LNCAP (cell line): ENCODE results near the gene TGM1.
A peak's percentile ranks its signal among the peaks of the same experiment; 100 is the strongest.

ENCODE experiments used
- CTCF ChIP-seq: fragments of 450-650 bp; IDR thresholded peaks from 2 replicates; pipeline ENCODE4 v1.5.1; 2017; ENCODE audit warnings: mild to moderate bottlenecking

Gene TGM1

GRCh38 chr14:24271134-24271833 is 8.3 kb upstream of the TGM1 start, which contains the start of gene RABGGTA:
Gene RABGGTA, minus strand, starts transcription at chr14:24271597. Its CDS starts 482 bp downstream, at chr14:24271115.
- TF ChIP-seq CTCF = peak; percentile 76

DNA sequence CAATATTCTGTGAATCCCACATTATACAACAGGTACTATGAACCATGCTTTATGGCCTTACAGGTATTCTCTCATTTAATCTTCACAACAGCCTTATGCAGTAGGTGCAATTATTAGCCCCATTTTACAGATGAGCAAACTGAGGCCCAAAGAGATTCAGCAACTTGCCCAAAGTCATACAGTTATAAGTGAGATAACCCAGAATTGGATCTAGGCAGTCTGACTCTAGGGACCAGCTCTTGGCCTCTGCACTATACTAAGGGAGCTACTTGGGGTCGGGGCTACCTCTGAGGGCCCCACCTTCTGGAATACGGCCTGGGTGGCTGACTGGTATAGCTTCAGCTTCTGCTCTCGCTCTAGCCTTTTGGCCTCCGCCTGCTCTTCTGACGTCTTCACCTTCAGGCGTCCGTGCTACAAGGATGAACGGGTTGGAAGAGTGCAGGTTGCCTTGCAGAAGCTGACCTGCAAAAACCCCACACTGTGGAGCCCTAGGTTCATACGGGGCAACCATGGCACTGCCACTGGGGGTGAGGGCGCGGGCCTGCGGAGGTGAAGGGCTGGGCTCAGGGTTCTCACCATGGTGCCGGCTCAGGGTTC is 7.7 kb upstream of the TGM1 start:
- TF ChIP-seq CTCF = no peak

DNA sequence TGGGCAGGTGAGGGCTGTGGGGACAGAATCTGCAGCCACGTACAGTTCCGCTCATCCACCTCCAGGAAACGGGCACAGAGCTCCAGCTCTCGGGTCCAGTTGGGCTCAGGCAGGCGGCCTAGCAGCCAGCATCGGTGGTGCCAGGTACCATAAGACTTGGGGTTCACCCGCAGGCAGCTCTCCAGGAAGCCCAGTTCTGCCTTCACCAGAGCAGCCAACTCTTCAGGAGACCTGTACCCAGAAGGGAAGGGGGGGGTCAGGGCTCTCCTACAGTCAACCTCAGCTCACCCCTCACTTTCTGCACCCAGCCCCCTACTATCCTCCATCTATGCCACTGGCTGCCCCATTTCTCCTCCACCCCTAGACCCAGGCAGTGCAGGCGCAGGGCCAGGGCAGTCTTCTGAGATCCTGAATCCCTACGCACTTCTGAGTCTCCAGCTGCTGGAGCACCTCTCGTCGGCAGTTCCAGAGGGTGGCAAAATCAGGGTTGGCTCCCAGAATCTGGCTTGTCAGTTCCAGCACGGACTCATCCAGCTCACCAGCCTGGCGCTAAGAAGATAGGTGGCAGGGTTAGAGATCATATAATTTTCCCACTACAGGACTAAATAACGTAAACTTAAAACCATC is 7.0 kb upstream of the TGM1 start:
- TF ChIP-seq CTCF = no peak

GRCh38 chr14:24269368-24269767 is 6.4 kb upstream of the TGM1 start:
- no peak for TF ChIP-seq CTCF

- TF ChIP-seq CTCF = no peak
Observed at GRCh38 chr14:24268225-24268624, 5.2 kb upstream of the TGM1 start.

GRCh38 chr14:24267516-24267915 is 4.5 kb upstream of the TGM1 start:
- TF ChIP-seq CTCF = no peak

GRCh38 chr14:24266344-24267244 is 3.6 kb upstream of the TGM1 start:
- TF ChIP-seq CTCF = no peak
